Naive B cell (primary cell): Measurements from ENCODE around the gene SAMD3. TPM values are rescaled to one million over a fixed set of nuclear protein-coding genes. Genes with fewer than 3 reads are reported as not detected.
"Not testable (repeated sequence)": the region's sequence is repeated elsewhere in the genome, so short reads cannot be mapped to it uniquely, and the experiment has no call there.

Experiments
- ATAC-seq, 2 donors: fragments of 150-1000 bp; cut with Tn5 transposase; 2 replicates each; pipeline ENCODE4 v1.10.0; 2021; ENCODE audit warnings: low read depth in 2 of 2, mild to moderate bottlenecking in 2 of 2, moderate library complexity in 2 of 2
- DNase-seq: peaks from one replicate; pipeline ENCODE4 v3.0.0; 2022
- H3K27ac Mint-ChIP-seq, 6 donors: one replicate each; pipeline ENCODE4 v1.8.0; 2020 to 2022; ENCODE audit warnings: mild to moderate bottlenecking in 6 of 6, mixed read lengths in 6 of 6, moderate library complexity in 5 of 6, inconsistent platforms in 2 of 6
- H3K27me3 Mint-ChIP-seq, 3 donors: one replicate each; pipeline ENCODE4 v1.8.0; 2021 to 2022; ENCODE audit warnings: mixed read lengths in 3 of 3, mild to moderate bottlenecking in 1 of 3
- H3K36me3 Mint-ChIP-seq, 2 donors: one replicate each; pipeline ENCODE4 v1.8.0; 2020 to 2022; ENCODE audit warnings: mixed read lengths in 2 of 2, inconsistent platforms in 1 of 2, mild to moderate bottlenecking in 1 of 2
- H3K4me1 Mint-ChIP-seq, 3 donors: one replicate each; pipeline ENCODE4 v1.8.0; 2020 to 2022; ENCODE audit warnings: mixed read lengths in 3 of 3, inconsistent platforms in 1 of 3, mild to moderate bottlenecking in 1 of 3, moderate library complexity in 1 of 3
- H3K4me3 Mint-ChIP-seq, 8 donors: one replicate each; pipeline ENCODE4 v1.8.0; 2020 to 2022; ENCODE audit warnings: mild to moderate bottlenecking in 8 of 8, mixed read lengths in 8 of 8, moderate library complexity in 8 of 8, inconsistent platforms in 2 of 8
- H3K9me3 Mint-ChIP-seq, 7 donors: one replicate each; pipeline ENCODE4 v1.8.0; 2020 to 2022; ENCODE audit warnings: mixed read lengths in 7 of 7, mild to moderate bottlenecking in 5 of 7, inconsistent platforms in 2 of 7, moderate library complexity in 1 of 7
- polyA plus RNA-seq, 6 donors: library from polyadenylated mRNA; unstranded; fragments of 300-500 nt; fragmentation: Illumina TruSeq; gene quantifications; one replicate each; pipeline ENCODE4 v1.2.3, GENCODE V29; 2021; ENCODE audit warnings: low read depth in 6 of 6

SAMD3 gene
- under 1 TPM in 5 of 6 donors, not detected in 1; 0.37 to 0.92 (median 0.71) TPM for polyA plus RNA-seq

- Mint-ChIP-seq H3K9me3 (peaks cover 0 to 5% (median 0%) of the 10 kb centered on the region in 7 donors), H3K36me3 (no peaks in the 10 kb centered on the region), H3K27me3 (no peaks in the 10 kb centered on the region), H3K4me1 (peaks cover 5 to 11% (median 5%) of the 10 kb centered on the region in 3 donors), H3K27ac (peak within 1 kb of the TSS in 2 of 6 donors; percentile 67 to 76), H3K4me3 (peak within 1 kb of the TSS in 1 of 8 donors; percentile 66)
- ATAC-seq (no peak), DNase-seq (no peak)
Observed at GRCh38 chr6:130222775-130223174, at the start of gene SAMD3. Gene SAMD3, minus strand, starts transcription at chr6:130222951. Its CDS starts 7,678 bp downstream, at chr6:130215273.

- H3K36me3 Mint-ChIP-seq: peaks cover 7 to 8% of the 10 kb centered on the region in 2 donors
- H3K27ac Mint-ChIP-seq: no peak overlapping the region
- H3K4me3 Mint-ChIP-seq: no peak overlapping the region
- DNase-seq (no peak), ATAC-seq (no peak)
- no peaks in the 10 kb centered on the region for H3K27me3 Mint-ChIP-seq
- peaks cover 7 to 44% (median 24%) of the 10 kb centered on the region in 7 donors for H3K9me3 Mint-ChIP-seq
- no peaks in the 10 kb centered on the region for H3K4me1 Mint-ChIP-seq
Observed at GRCh38 chr6:130269969-130270635, 47.4 kb upstream of the SAMD3 start.

GRCh38 chr6:130265553-130265952, 42.8 kb upstream of the SAMD3 start:
- DNase-seq, ATAC-seq, H3K27me3 Mint-ChIP-seq, H3K4me3 Mint-ChIP-seq, H3K36me3 Mint-ChIP-seq, H3K27ac Mint-ChIP-seq: not testable (repeated sequence)
- Mint-ChIP-seq H3K9me3 (peaks cover 0 to 11% (median 6%) of the 10 kb centered on the region in 7 donors), H3K4me1 (peaks cover 9 to 14% (median 14%) of the 10 kb centered on the region in 3 donors)

- DNase-seq: no peak
- Mint-ChIP-seq H3K4me1 (peaks cover 28 to 36% (median 33%) of the 10 kb centered on the region in 3 donors), H3K4me3 (peak overlapping the region in 1 of 8 donors; percentile 71), H3K36me3 (peaks cover 0 to 6% of the 10 kb centered on the region in 2 donors), H3K27ac (peak overlapping the region in 4 of 6 donors; percentile 4 to 94 (median 72)), H3K9me3 (peaks cover 0 to 7% (median 2%) of the 10 kb centered on the region in 7 donors), H3K27me3 (no peaks in the 10 kb centered on the region)
- no peak for ATAC-seq
Observed at GRCh38 chr6:130262008-130262407, 39.3 kb upstream of the SAMD3 start.

GRCh38 chr6:130261558-130261957, 38.8 kb upstream of the SAMD3 start:
- Mint-ChIP-seq H3K4me1 (peaks cover 28 to 36% (median 33%) of the 10 kb centered on the region in 3 donors), H3K27ac (peak overlapping the region; percentile 4 to 94 (median 74)), H3K4me3 (peak overlapping the region in 5 of 8 donors; percentile 7 to 84 (median 71))
- H3K27me3 Mint-ChIP-seq, H3K9me3 Mint-ChIP-seq, ATAC-seq, DNase-seq, H3K36me3 Mint-ChIP-seq: not testable (repeated sequence)

GRCh38 chr6:130260614-130261241, 38.0 kb upstream of the SAMD3 start:
- H3K27ac Mint-ChIP-seq: peak overlapping the region; percentile 26 to 98 (median 80)
- DNase-seq (peak; percentile 0), ATAC-seq (peak in 1 of 2 donors; percentile 11)

GRCh38 chr6:130260050-130260462, 37.3 kb upstream of the SAMD3 start:
- not testable (repeated sequence) for H3K36me3 Mint-ChIP-seq, H3K9me3 Mint-ChIP-seq, H3K27me3 Mint-ChIP-seq
- peak; percentile 49 for DNase-seq
- Mint-ChIP-seq H3K27ac (peak overlapping the region; percentile 74 to 98 (median 86)), H3K4me1 (peaks cover 28 to 36% (median 33%) of the 10 kb centered on the region in 3 donors), H3K4me3 (peak overlapping the region in 7 of 8 donors; percentile 36 to 84 (median 71))
- peak; percentile 72 to 76 for ATAC-seq

More at GRCh38 chr6:130260614-130261241, 38.0 kb upstream of the SAMD3 start:
- H3K36me3 Mint-ChIP-seq, H3K27me3 Mint-ChIP-seq, H3K9me3 Mint-ChIP-seq: not testable (repeated sequence)
- peak overlapping the region in 6 of 8 donors; percentile 62 to 84 (median 74) for H3K4me3 Mint-ChIP-seq
- H3K4me1 Mint-ChIP-seq: peaks cover 28 to 36% (median 33%) of the 10 kb centered on the region in 3 donors

- Mint-ChIP-seq H3K27ac (peak overlapping the region in 5 of 6 donors; percentile 74 to 98 (median 86)), H3K4me3 (peak overlapping the region in 7 of 8 donors; percentile 10 to 84 (median 71)), H3K36me3 (peaks cover 0 to 6% of the 10 kb centered on the region in 2 donors), H3K4me1 (peaks cover 28 to 36% (median 33%) of the 10 kb centered on the region in 3 donors), H3K9me3 (peaks cover 0 to 7% (median 2%) of the 10 kb centered on the region in 7 donors), H3K27me3 (no peaks in the 10 kb centered on the region)
- peak; percentile 1 for DNase-seq
- ATAC-seq: peak; percentile 74 to 82
Observed at GRCh38 chr6:130259557-130259956, 36.8 kb upstream of the SAMD3 start.

- Mint-ChIP-seq H3K9me3 (peaks cover 0 to 7% (median 2%) of the 10 kb centered on the region in 7 donors), H3K27ac (peak overlapping the region in 5 of 6 donors; percentile 74 to 98 (median 86)), H3K4me3 (peak overlapping the region in 5 of 8 donors; percentile 22 to 83 (median 57)), H3K27me3 (no peaks in the 10 kb centered on the region), H3K36me3 (peaks cover 0 to 6% of the 10 kb centered on the region in 2 donors), H3K4me1 (peaks cover 28 to 36% (median 33%) of the 10 kb centered on the region in 3 donors)
- ATAC-seq (peak in 1 of 2 donors; percentile 19), DNase-seq (no peak)
Observed at GRCh38 chr6:130259140-130259539, 36.4 kb upstream of the SAMD3 start.

GRCh38 chr6:130252527-130253237, 29.9 kb upstream of the SAMD3 start:
- Mint-ChIP-seq H3K4me3 (no peak overlapping the region), H3K27me3 (no peaks in the 10 kb centered on the region), H3K4me1 (no peaks in the 10 kb centered on the region), H3K27ac (no peak overlapping the region), H3K9me3 (peaks cover 0 to 3% (median 0%) of the 10 kb centered on the region in 7 donors), H3K36me3 (no peaks in the 10 kb centered on the region)
- DNase-seq (no peak), ATAC-seq (no peak)

- DNase-seq: no peak
- H3K27ac Mint-ChIP-seq: no peak overlapping the region
- no peak for ATAC-seq
- H3K36me3 Mint-ChIP-seq: no peaks in the 10 kb centered on the region
- H3K4me1 Mint-ChIP-seq: no peaks in the 10 kb centered on the region
- H3K4me3 Mint-ChIP-seq: no peak overlapping the region
- H3K27me3 Mint-ChIP-seq: no peaks in the 10 kb centered on the region
- no peaks in the 10 kb centered on the region for H3K9me3 Mint-ChIP-seq
Observed at GRCh38 chr6:130245267-130245666, 22.5 kb upstream of the SAMD3 start.

GRCh38 chr6:130244728-130245127, 22.0 kb upstream of the SAMD3 start:
- Mint-ChIP-seq H3K9me3 (no peaks in the 10 kb centered on the region), H3K36me3 (no peaks in the 10 kb centered on the region), H3K27ac (no peak overlapping the region), H3K27me3 (no peaks in the 10 kb centered on the region), H3K4me1 (no peaks in the 10 kb centered on the region), H3K4me3 (no peak overlapping the region)
- ATAC-seq (no peak), DNase-seq (no peak)

- H3K27ac Mint-ChIP-seq: no peak overlapping the region
- H3K36me3 Mint-ChIP-seq: no peaks in the 10 kb centered on the region
- ATAC-seq (no peak), DNase-seq (no peak)
- H3K9me3 Mint-ChIP-seq: no peaks in the 10 kb centered on the region
- H3K27me3 Mint-ChIP-seq: no peaks in the 10 kb centered on the region
- H3K4me1 Mint-ChIP-seq: no peaks in the 10 kb centered on the region
- no peak overlapping the region for H3K4me3 Mint-ChIP-seq
Observed at GRCh38 chr6:130240232-130240631, 17.5 kb upstream of the SAMD3 start.
